Measurements from ENCODE around the gene NGEF. TPM values are rescaled to one million over a fixed set of nuclear protein-coding genes. Genes with fewer than 3 reads are reported as not detected.

Gene NGEF
- total and polyA plus RNA-seq, 5 donors from 2014 or later = 0.21 TPM; not detected in 4

DNA sequence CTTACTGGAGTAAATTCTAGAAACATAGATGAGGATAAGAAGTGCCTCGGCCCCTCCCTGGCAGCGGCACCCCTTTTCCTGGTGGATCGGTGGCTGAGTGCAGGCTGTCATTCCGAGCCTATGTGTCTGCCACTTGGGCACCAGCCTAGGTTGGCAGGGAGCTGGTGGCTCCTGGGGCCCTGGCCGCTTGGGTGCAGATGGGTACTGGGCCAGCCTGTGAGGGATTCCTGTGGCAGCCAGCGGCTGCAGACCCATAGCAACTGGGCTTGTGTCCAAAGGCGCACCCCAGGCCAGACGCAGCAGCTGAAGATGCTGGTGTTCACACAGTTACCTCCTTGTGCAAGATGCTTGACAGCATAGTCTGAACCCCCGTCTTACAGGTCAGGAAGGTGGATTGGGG lies 140.2 kb downstream of the NGEF start:
- H3K4me1 Mint-ChIP-seq = peaks cover 0 to 7% (median 0%) of the 10 kb centered on the region in 4 donors
- DNase-seq (no peak), ATAC-seq (ENCODE audit: low read depth in 2 of 2) (no peak)
- Histone ChIP-seq H3K27me3 (ENCODE audit: control insufficient read depth, insufficient read depth, low read length) (peaks cover 4% of the 10 kb centered on the region), H3K4me3 (ENCODE audit: low read depth, low read length) (no peak overlapping the region), H3K27ac (ENCODE audit: insufficient read depth, low read length, poor library complexity, severe bottlenecking) (no peak overlapping the region), H3K9me3 (ENCODE audit: control insufficient read depth in 2 of 2, low read length in 2 of 2) (no peaks in the 10 kb centered on the region), H3K4me1 (ENCODE audit: control insufficient read depth, insufficient read depth, low read length, poor library complexity, severe bottlenecking) (peaks cover 7% of the 10 kb centered on the region), H3K36me3 (ENCODE audit: control insufficient read depth, insufficient read depth, low read length) (no peaks in the 10 kb centered on the region)
- no peaks in the 10 kb centered on the region for H3K36me3 Mint-ChIP-seq
- no peak overlapping the region for H3K27ac Mint-ChIP-seq
- no peaks in the 10 kb centered on the region for H3K9me3 Mint-ChIP-seq
- no peak overlapping the region for H3K4me3 Mint-ChIP-seq
- H3K27me3 Mint-ChIP-seq = peaks cover 20% of the 10 kb centered on the region

DNA sequence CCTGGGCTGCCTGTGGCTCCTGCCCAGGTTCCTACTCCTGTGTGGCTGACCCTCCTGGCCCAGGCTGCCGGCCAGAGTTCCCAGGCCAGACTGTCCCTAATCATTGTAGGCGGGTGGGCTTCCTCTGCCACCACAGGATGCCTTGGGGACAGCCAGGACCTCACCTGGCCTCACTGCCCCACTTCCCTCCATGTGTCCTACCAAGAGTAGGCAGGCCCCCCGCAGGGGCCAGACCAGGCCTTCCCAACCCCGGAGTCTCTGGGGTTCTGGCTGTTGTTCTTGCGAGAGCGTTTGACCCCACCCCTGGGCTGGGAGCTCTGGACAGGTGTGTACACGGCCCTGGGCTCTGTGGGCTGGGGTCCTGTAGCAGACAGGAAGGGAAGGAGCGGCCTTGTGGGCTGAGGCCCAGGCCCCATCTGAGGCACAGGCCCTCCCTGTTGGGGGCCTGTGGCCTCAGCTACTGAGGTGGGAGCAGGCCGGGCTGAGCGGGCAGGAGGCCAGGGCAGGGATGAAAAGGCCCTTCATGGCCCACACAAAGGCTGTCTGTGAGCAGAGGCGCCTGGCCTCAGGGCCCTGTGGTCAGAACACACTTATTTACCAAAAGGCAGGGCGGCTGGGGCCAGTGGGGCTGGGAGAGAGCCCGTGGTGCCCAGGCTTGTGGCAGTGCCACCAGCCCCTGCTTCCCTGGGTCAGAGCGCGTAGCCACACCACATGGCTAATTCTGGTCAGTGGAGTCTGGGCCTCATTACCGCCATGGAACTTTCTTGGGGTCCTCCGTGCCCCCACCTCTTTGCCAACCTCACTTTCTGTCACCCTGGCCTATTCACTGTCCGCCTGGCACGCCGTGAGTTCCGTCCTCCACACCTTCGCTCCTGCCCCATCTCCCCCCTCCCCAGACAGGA lies 141.0 kb downstream of the NGEF start:
- no peaks in the 10 kb centered on the region for H3K9me3 Mint-ChIP-seq
- H3K4me3 ChIP-seq (ENCODE audit: low read depth, low read length) = no peak overlapping the region
- H3K4me3 Mint-ChIP-seq = no peak overlapping the region
- peaks cover 16% of the 10 kb centered on the region for H3K27me3 Mint-ChIP-seq
- H3K4me1 Mint-ChIP-seq = peaks cover 0 to 7% (median 0%) of the 10 kb centered on the region in 4 donors
- DNase-seq (no peak), ATAC-seq (ENCODE audit: low read depth in 2 of 2) (no peak)
- H3K4me1 ChIP-seq (ENCODE audit: control insufficient read depth, insufficient read depth, low read length, poor library complexity, severe bottlenecking) = peaks cover 7% of the 10 kb centered on the region
- H3K9me3 ChIP-seq (ENCODE audit: control insufficient read depth in 2 of 2, low read length in 2 of 2) = no peaks in the 10 kb centered on the region
- no peak overlapping the region for H3K27ac ChIP-seq (ENCODE audit: insufficient read depth, low read length, poor library complexity, severe bottlenecking)
- H3K36me3 Mint-ChIP-seq = no peaks in the 10 kb centered on the region
- H3K36me3 ChIP-seq (ENCODE audit: control insufficient read depth, insufficient read depth, low read length) = no peaks in the 10 kb centered on the region
- H3K27ac Mint-ChIP-seq = no peak overlapping the region
- H3K27me3 ChIP-seq (ENCODE audit: control insufficient read depth, insufficient read depth, low read length) = peaks cover 4% of the 10 kb centered on the region

DNA sequence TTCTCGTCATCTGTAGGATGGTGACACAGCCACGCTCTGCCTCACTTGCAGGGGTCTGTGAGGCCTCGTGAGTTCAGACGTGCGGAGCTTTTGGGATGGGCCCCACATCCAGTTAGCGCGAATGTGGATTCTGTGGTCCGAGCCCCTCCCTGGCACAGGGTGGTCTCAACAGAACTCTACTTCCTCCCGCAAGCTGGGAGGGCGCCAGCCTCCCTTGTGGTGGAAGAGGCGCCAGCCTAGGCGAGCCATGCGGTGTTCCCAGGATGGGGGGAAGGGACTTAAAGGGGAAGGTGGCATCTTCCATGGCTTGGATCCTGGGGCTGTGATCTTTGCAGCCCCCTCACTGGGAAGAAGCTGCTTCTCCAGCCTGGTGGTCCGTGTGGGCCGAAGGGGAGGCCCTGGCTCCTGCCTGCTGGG lies 141.6 kb downstream of the NGEF start:
- ATAC-seq (ENCODE audit: low read depth in 2 of 2) = no peak
- Mint-ChIP-seq H3K27me3 (peaks cover 16% of the 10 kb centered on the region), H3K9me3 (no peaks in the 10 kb centered on the region), H3K4me1 (peaks cover 0 to 7% (median 0%) of the 10 kb centered on the region in 4 donors), H3K27ac (no peak overlapping the region), H3K36me3 (no peaks in the 10 kb centered on the region), H3K4me3 (no peak overlapping the region)
- H3K27ac ChIP-seq (ENCODE audit: insufficient read depth, low read length, poor library complexity, severe bottlenecking) = no peak overlapping the region
- no peaks in the 10 kb centered on the region for H3K36me3 ChIP-seq (ENCODE audit: control insufficient read depth, insufficient read depth, low read length)
- H3K4me1 ChIP-seq (ENCODE audit: control insufficient read depth, insufficient read depth, low read length, poor library complexity, severe bottlenecking) = peaks cover 7% of the 10 kb centered on the region
- no peak overlapping the region for H3K4me3 ChIP-seq (ENCODE audit: low read depth, low read length)
- H3K9me3 ChIP-seq (ENCODE audit: control insufficient read depth in 2 of 2, low read length in 2 of 2) = no peaks in the 10 kb centered on the region
- peaks cover 4% of the 10 kb centered on the region for H3K27me3 ChIP-seq (ENCODE audit: control insufficient read depth, insufficient read depth, low read length)
- no peak for DNase-seq

DNA sequence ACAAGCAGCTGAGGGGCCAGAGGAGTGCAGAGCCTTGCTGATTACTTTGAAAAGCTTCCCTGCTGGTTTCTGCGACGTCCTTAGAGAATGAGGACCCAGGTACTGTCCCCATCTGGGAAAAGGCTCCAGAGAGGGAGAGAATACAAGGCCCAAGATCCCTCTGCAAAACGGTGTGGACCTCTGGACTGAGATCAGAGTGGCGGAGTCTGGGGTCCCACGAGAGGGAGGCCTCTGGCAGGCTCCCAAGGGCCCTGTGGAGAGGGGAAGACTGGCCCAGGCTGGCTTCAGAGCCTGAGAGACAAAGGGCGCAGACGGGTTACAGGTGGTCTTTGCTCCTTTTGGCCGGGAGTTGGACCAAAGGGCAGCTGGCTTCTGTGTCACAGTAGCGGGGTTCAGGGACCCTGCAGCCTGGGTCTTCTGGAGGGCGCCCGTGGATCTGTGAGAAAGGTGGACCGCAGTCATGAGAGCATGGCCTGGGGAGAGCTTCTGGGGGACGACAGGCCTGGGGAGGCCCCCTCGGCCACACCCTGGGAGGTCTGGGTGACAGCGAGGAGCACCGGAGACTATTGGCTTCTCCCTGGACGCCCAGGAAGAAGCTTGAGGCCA lies 142.2 kb downstream of the NGEF start:
- H3K4me3 Mint-ChIP-seq = no peak overlapping the region
- no peak for ATAC-seq (ENCODE audit: low read depth in 2 of 2)
- H3K27me3 Mint-ChIP-seq = peaks cover 16% of the 10 kb centered on the region
- no peaks in the 10 kb centered on the region for H3K9me3 Mint-ChIP-seq
- Histone ChIP-seq H3K4me1 (ENCODE audit: control insufficient read depth, insufficient read depth, low read length, poor library complexity, severe bottlenecking) (peaks cover 7% of the 10 kb centered on the region), H3K27ac (ENCODE audit: insufficient read depth, low read length, poor library complexity, severe bottlenecking) (no peak overlapping the region), H3K4me3 (ENCODE audit: low read depth, low read length) (no peak overlapping the region), H3K9me3 (ENCODE audit: control insufficient read depth in 2 of 2, low read length in 2 of 2) (no peaks in the 10 kb centered on the region), H3K27me3 (ENCODE audit: control insufficient read depth, insufficient read depth, low read length) (peaks cover 4% of the 10 kb centered on the region), H3K36me3 (ENCODE audit: control insufficient read depth, insufficient read depth, low read length) (no peaks in the 10 kb centered on the region)
- H3K27ac Mint-ChIP-seq = no peak overlapping the region
- H3K4me1 Mint-ChIP-seq = peaks cover 0 to 7% (median 0%) of the 10 kb centered on the region in 4 donors
- H3K36me3 Mint-ChIP-seq = peaks cover 3% of the 10 kb centered on the region
- no peak for DNase-seq

DNA sequence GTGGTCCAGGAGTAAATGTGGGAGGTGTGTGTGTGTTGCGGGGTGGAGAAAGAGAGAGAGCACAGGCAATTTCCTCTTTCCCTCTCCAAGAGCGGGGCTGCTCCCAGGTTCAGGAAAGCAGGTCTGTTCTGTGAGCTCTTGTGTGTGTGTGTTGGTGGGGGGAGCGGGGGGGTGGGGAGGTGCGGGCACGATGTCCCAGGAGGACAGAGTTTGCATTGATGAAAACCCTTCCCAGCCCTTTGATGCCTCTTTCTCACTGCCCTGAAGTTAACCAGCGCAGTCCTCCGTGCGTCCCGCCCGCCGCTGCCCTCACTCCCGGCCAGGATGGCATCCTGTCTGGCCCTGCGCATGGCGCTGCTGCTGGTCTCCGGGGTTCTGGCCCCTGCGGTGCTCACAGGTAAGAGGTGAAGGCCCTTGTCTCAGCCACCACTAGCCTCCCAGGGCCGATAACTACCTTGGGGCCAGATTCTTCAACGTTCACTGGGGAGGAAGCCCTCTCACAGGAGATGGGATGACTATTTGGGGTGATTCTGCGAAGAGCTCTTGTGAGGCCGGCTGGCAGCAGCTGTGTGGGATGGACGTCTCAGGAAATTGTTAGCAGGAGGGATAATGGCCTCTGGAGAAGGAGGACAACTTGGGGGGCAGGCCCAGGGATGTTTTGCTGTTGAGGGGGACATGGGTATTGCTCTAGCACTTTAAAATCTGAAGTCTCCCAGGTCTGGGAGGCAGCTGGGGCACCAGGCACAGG lies 142.9 kb downstream of the NGEF start, which contains the start of gene SNORC:
TSS of gene SNORC (plus strand) at position 247 of the 748 bp plus-strand sequence. CDS start at position 325, 78 bp downstream.
- H3K4me3 ChIP-seq (ENCODE audit: low read depth, low read length) = no peak within 1 kb of the TSS
- ATAC-seq (ENCODE audit: low read depth in 2 of 2) = no peak
- Mint-ChIP-seq H3K27me3 (peaks cover 11% of the 10 kb centered on the region), H3K4me1 (peaks cover 0 to 2% (median 0%) of the 10 kb centered on the region in 4 donors), H3K9me3 (no peaks in the 10 kb centered on the region), H3K36me3 (peaks cover 5% of the 10 kb centered on the region), H3K4me3 (peak within 1 kb of the TSS in 1 of 4 donors; percentile 13), H3K27ac (peak within 1 kb of the TSS in 2 of 3 donors; percentile 52 to 53)
- no peaks in the 10 kb centered on the region for H3K4me1 ChIP-seq (ENCODE audit: control insufficient read depth, insufficient read depth, low read length, poor library complexity, severe bottlenecking)
- H3K36me3 ChIP-seq (ENCODE audit: control insufficient read depth, insufficient read depth, low read length) = no peaks in the 10 kb centered on the region
- no peaks in the 10 kb centered on the region for H3K9me3 ChIP-seq (ENCODE audit: control insufficient read depth in 2 of 2, low read length in 2 of 2)
- H3K27me3 ChIP-seq (ENCODE audit: control insufficient read depth, insufficient read depth, low read length) = no peaks in the 10 kb centered on the region
- no peak for DNase-seq
- no peak within 1 kb of the TSS for H3K27ac ChIP-seq (ENCODE audit: insufficient read depth, low read length, poor library complexity, severe bottlenecking)

DNA sequence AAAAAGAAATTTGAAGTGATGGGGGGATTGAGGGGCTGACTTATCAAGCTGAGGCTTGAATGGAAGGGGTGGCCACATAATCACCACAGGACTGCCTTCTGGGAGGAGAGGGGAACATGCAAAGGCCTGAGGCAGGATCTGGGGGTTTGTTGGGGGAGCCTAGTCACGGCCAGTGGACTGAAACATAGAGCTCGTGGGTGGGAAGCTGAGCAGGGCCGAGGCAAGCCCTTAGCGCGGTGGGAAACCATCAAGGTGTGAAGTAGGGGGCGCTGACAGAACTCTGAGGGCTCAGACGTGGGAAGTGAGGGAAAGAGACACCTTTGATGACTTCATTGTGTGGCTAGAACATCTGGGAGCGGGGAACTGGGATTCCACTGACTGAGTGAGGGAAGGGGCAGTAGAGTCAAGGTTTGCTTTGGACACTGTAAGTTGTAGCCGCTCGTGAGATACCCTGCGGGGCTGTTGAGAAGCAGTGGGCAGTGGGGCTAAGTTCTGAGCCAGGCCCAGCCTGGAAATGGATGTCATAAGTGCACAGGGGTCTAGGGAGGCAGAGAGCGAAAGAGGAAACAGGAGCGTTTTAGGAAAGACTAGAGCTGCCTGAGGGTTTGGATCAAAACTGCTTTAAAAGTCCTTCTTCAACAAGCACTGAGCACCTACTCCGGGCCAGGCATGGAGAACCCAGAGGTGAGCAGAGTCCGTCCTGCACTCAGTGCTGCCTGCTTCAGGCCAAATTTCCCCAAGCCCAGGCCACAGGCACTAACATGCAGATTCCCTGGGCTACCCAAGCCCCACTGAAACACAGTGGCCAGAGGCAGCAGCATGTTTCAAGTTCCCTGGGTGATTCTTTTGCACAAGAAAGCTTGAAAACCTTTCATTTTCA lies 143.7 kb downstream of the NGEF start:
- Histone ChIP-seq H3K36me3 (ENCODE audit: control insufficient read depth, insufficient read depth, low read length) (no peaks in the 10 kb centered on the region), H3K27ac (ENCODE audit: insufficient read depth, low read length, poor library complexity, severe bottlenecking) (no peak overlapping the region), H3K9me3 (ENCODE audit: control insufficient read depth in 2 of 2, low read length in 2 of 2) (no peaks in the 10 kb centered on the region), H3K4me1 (ENCODE audit: control insufficient read depth, insufficient read depth, low read length, poor library complexity, severe bottlenecking) (no peaks in the 10 kb centered on the region), H3K4me3 (ENCODE audit: low read depth, low read length) (no peak overlapping the region), H3K27me3 (ENCODE audit: control insufficient read depth, insufficient read depth, low read length) (no peaks in the 10 kb centered on the region)
- peaks cover 6% of the 10 kb centered on the region for H3K36me3 Mint-ChIP-seq
- peak overlapping the region in 1 of 3 donors; percentile 52 for H3K27ac Mint-ChIP-seq
- no peaks in the 10 kb centered on the region for H3K9me3 Mint-ChIP-seq
- H3K4me3 Mint-ChIP-seq = peak overlapping the region in 1 of 4 donors; percentile 13
- no peaks in the 10 kb centered on the region for H3K4me1 Mint-ChIP-seq
- no peak for DNase-seq
- no peak for ATAC-seq (ENCODE audit: low read depth in 2 of 2)
- H3K27me3 Mint-ChIP-seq = peaks cover 7% of the 10 kb centered on the region

DNA sequence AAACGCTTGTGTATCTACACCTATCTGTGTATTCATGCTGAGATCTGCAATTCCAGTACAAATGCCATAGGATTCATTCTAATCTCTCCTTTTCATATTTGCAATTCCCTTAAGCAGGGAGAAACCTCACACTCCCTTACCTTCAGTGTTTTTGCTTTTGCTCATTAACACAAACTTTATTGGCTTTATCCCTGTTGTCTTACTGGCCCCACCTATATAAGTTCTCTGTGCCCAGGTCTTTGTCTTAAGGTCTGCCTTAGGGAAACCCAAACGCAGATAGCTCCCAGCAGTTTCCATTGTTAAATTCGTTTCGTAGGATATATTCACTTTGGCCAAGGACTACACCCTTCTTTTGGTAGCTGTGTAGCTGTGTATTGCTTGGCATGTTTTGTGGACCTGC lies 147.0 kb downstream of the NGEF start:
- ATAC-seq (ENCODE audit: low read depth in 2 of 2) (no peak), DNase-seq (no peak)
- Histone ChIP-seq H3K4me3 (ENCODE audit: low read depth, low read length) (no peak overlapping the region), H3K4me1 (ENCODE audit: control insufficient read depth, insufficient read depth, low read length, poor library complexity, severe bottlenecking) (no peaks in the 10 kb centered on the region), H3K27me3 (ENCODE audit: control insufficient read depth, insufficient read depth, low read length) (no peaks in the 10 kb centered on the region), H3K27ac (ENCODE audit: insufficient read depth, low read length, poor library complexity, severe bottlenecking) (no peak overlapping the region), H3K36me3 (ENCODE audit: control insufficient read depth, insufficient read depth, low read length) (no peaks in the 10 kb centered on the region), H3K9me3 (ENCODE audit: control insufficient read depth in 2 of 2, low read length in 2 of 2) (no peaks in the 10 kb centered on the region)
- Mint-ChIP-seq H3K36me3 (peaks cover 11% of the 10 kb centered on the region), H3K4me3 (no peak overlapping the region), H3K4me1 (no peaks in the 10 kb centered on the region), H3K9me3 (no peaks in the 10 kb centered on the region), H3K27me3 (peaks cover 7% of the 10 kb centered on the region), H3K27ac (peak overlapping the region in 1 of 3 donors; percentile 13)
